Spleen (tissue), 7 donors: Measurements from ENCODE around the gene NRXN3.

ENCODE experiments used
- CTCF ChIP-seq, 11 experiments: fragments of 200-600 bp in 7 of 11; fragments of 450-650 bp in 4 of 11; sonication (generic) in 4 of 11; IDR thresholded peaks in 8 of 11; conservative IDR thresholded peaks in 3 of 11; 1 replicate in 7 of 11; 2 replicates in 4 of 11; pipeline versions ENCODE4 v1.4.0 to v1.8.0; 2016 to 2021; ENCODE audit warnings: antibody characterized with exemption in 11 of 11, inconsistent platforms in 4 of 11, mild to moderate bottlenecking in 1 of 11
- POLR2A ChIP-seq, 3 donors: fragments of 450-650 bp; IDR thresholded peaks; one replicate each; pipeline ENCODE4 v1.5.1; 2017; ENCODE audit warnings: antibody characterized with exemption in 3 of 3, mild to moderate bottlenecking in 1 of 3
- POLR2AphosphoS5 ChIP-seq, 3 donors: sonication (generic); formaldehyde crosslinking; IDR thresholded peaks; one replicate each; pipeline ENCODE4 v1.5.1; 2017; ENCODE audit warnings: antibody characterized with exemption in 3 of 3
- donor health status: DM: no; HTN: no; CAD: no; lungs with moderate emphysema.
- donor health status: DM: no; HTN: no; CAD: no.
- donor health status: DM: no; HTN: no; CAD: no.

- TF ChIP-seq POLR2AphosphoS5 (IDR thresholded peaks at IDR 0.05) (no peak), POLR2A (IDR thresholded peaks at IDR 0.05) (no peak), CTCF (IDR thresholded peaks at IDR 0.05 in 8 of 11, conservative IDR thresholded peaks at IDR 0.05 in 3 of 11) (no peak)
Observed at GRCh38 chr14:78259831-78260230, 89.7 kb downstream of the NRXN3 start.
